GM23338 (cell line): ENCODE data around the gene FRK. TPM values are rescaled to one million over a fixed set of nuclear protein-coding genes. Genes with fewer than 3 reads are reported as not detected.

Experiments used
- ATAC-seq: fragments of 200-7000 bp; cut with Tn5 transposase; 3 replicates; pipeline ENCODE4 v1.9.1; 2020
- DNase-seq: peaks from one replicate; pipeline ENCODE4 v3.0.0-alpha.2; 2015; ENCODE audit warnings: low spot score
- H2AFZ ChIP-seq: fragments of 200-600 bp; sonication (generic); 2 replicates; pipeline ENCODE4 v1.8.0; 2016; ENCODE audit warnings: antibody characterized with exemption, mild to moderate bottlenecking, moderate library complexity
- H3F3A ChIP-seq: fragments of 200-600 bp; sonication (generic); replicated peaks from 2 replicates; pipeline ENCODE4 v1.8.0; 2017; ENCODE audit warnings: antibody characterized with exemption, mixed run types, low read depth
- H3K27ac ChIP-seq: fragments of 200-600 bp; sonication (generic); 2 replicates; pipeline ENCODE4 v1.6.1; 2016; ENCODE audit warnings: low read depth
- H3K27me3 ChIP-seq: fragments of 200-600 bp; sonication (generic); 2 replicates; pipeline ENCODE4 v1.8.0; 2016; ENCODE audit warnings: mild to moderate bottlenecking, mixed run types, moderate library complexity; ENCODE audit not compliant: insufficient read depth
- H3K36me3 ChIP-seq: fragments of 200-600 bp; sonication (generic); 2 replicates; pipeline ENCODE4 v1.8.0; 2016; ENCODE audit warnings: mild to moderate bottlenecking; ENCODE audit not compliant: insufficient read depth
- H3K4me1 ChIP-seq: fragments of 200-600 bp; sonication (generic); 2 replicates; pipeline ENCODE4 v1.8.0; 2016; ENCODE audit warnings: mild to moderate bottlenecking, moderate library complexity; ENCODE audit not compliant: insufficient read depth
- H3K4me2 ChIP-seq: fragments of 200-600 bp; sonication (generic); 2 replicates; pipeline ENCODE4 v1.7.1; 2017; ENCODE audit warnings: mixed run types
- H3K4me3 ChIP-seq: fragments of 200-600 bp; sonication (generic); 2 replicates; pipeline ENCODE4 v1.6.1; 2016; ENCODE audit warnings: mixed run types
- H3K79me2 ChIP-seq: fragments of 200-600 bp; sonication (generic); replicated peaks from 2 replicates; pipeline ENCODE4 v1.8.0; 2017; ENCODE audit warnings: mild to moderate bottlenecking; ENCODE audit not compliant: insufficient read depth
- H3K9me2 ChIP-seq: fragments of 200-600 bp; sonication (generic); 2 replicates; pipeline ENCODE4 v1.8.0; 2017; ENCODE audit not compliant: insufficient read depth
- H4K20me1 ChIP-seq: fragments of 200-600 bp; sonication (generic); replicated peaks from 2 replicates; pipeline ENCODE4 v1.8.0; 2017; ENCODE audit warnings: mild to moderate bottlenecking; ENCODE audit not compliant: insufficient read depth
- H3K27ac Mint-ChIP-seq: 2 replicates; pipeline ENCODE4 v1.8.0; 2020; ENCODE audit warnings: inconsistent platforms, mild to moderate bottlenecking, moderate library complexity, mixed read lengths
- H3K27me3 Mint-ChIP-seq: 3 replicates; pipeline ENCODE4 v1.8.0; 2022; ENCODE audit warnings: low read depth, mild to moderate bottlenecking, moderate library complexity, mixed read lengths, inconsistent platforms; ENCODE audit not compliant: insufficient read depth, poor library complexity
- H3K36me3 Mint-ChIP-seq: 3 replicates; pipeline ENCODE4 v1.8.0; 2021; ENCODE audit warnings: low read depth, mild to moderate bottlenecking, inconsistent platforms, moderate library complexity, mixed read lengths
- H3K4me1 Mint-ChIP-seq: 3 replicates; pipeline ENCODE4 v1.8.0; 2020; ENCODE audit warnings: mild to moderate bottlenecking, inconsistent platforms, mixed read lengths
- H3K4me3 Mint-ChIP-seq: 3 replicates; pipeline ENCODE4 v1.8.0; 2021; ENCODE audit warnings: moderate library complexity, mild to moderate bottlenecking, inconsistent platforms, mixed read lengths
- H3K9me3 Mint-ChIP-seq: 3 replicates; pipeline ENCODE4 v1.8.0; 2020; ENCODE audit warnings: moderate library complexity, mild to moderate bottlenecking, inconsistent platforms, mixed read lengths
- CREB1 ChIP-seq: fragments of 250-450 bp; sonication (Bioruptor Pico); IDR thresholded peaks from 2 replicates; pipeline ENCODE4 v1.5.0; 2020; ENCODE audit warnings: low read depth, mild to moderate bottlenecking, moderate library complexity
- EZH2phosphoT487 ChIP-seq: fragments of 200-600 bp; sonication (generic); IDR thresholded peaks from one replicate; pipeline ENCODE4 v1.8.1; 2018; ENCODE audit warnings: antibody characterized with exemption; ENCODE audit not compliant: unreplicated experiment
- JUNB ChIP-seq: IDR thresholded peaks from one replicate; pipeline ENCODE4 v1.6.1; 2016; ENCODE audit warnings: antibody characterized with exemption; ENCODE audit not compliant: unreplicated experiment
- POLR2AphosphoS5 ChIP-seq: IDR thresholded peaks from 2 replicates; pipeline ENCODE4 v1.6.1; 2016; ENCODE audit warnings: antibody characterized with exemption, low read depth
- ZNF114 ChIP-seq: fragments of 250-450 bp; sonication (Bioruptor Pico); IDR thresholded peaks from 2 replicates; pipeline ENCODE4 v1.5.0; 2020; ENCODE audit warnings: mild to moderate bottlenecking, moderate library complexity
- ZNF331 ChIP-seq: fragments of 250-450 bp; sonication (Bioruptor Pico); IDR thresholded peaks from 2 replicates; pipeline ENCODE4 v1.5.0; 2020; ENCODE audit warnings: low read depth, mild to moderate bottlenecking, moderate library complexity
- ZNF462 ChIP-seq: fragments of 250-450 bp; sonication (Bioruptor Pico); IDR thresholded peaks from 2 replicates; pipeline ENCODE4 v1.5.0; 2020; ENCODE audit warnings: mild to moderate bottlenecking, moderate library complexity
- polyA plus RNA-seq: library from polyadenylated mRNA; unstranded; fragments of >200 nt; fragmentation: Nextera tagmentation; extraction: Ambion mirVana; gene quantifications from 2 replicates; pipeline ENCODE4 v1.2.1, GENCODE V29; 2016
- total RNA-seq: library from RNA; depleted of rRNA; stranded (reverse); fragments of >200 nt; shearing (Covaris generic); gene quantifications from 2 replicates; pipeline ENCODE4 v1.2.3, GENCODE V29; 2014
- TF ChIP-seq, protein P1 (sequence below): IDR thresholded peaks from one replicate; pipeline ENCODE4 v1.6.1; 2018; ENCODE audit warnings: antibody characterized with exemption; ENCODE audit not compliant: unreplicated experiment
- TF ChIP-seq, protein P2 (sequence below), 2 experiments: fragments of 200-600 bp in 1 of 2; sonication (generic) in 1 of 2; conservative IDR thresholded peaks; 2 replicates each; pipeline versions ENCODE4 v1.5.1 to v1.6.1; 2016 to 2017; ENCODE audit warnings: antibody characterized with exemption in 2 of 2, low read depth in 2 of 2, mild to moderate bottlenecking in 2 of 2, moderate library complexity in 1 of 2

The FRK gene
- total and polyA plus RNA-seq, 2 experiments from 2014 or later: 0.06 to 0.24 TPM

DNA sequence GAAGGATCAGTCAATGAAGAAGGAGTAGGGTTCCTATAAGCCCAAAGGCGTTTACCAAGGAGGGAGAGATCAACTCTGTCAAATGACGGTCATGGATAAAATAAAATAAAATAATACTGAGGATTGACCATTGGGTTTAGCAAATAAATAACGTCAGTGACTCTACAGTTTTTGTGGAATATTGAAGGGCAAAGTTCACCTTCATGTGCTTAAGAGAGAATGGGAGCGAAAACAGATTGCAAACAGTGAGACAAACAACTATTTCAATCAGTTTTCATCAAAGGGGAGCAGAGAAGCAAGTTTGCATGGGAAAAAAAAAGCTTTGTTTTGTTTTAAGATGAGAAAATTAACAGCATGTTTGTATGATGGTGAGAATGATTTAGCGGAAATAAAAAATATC lies 22.4 kb upstream of the FRK start (continued):
- TF ChIP-seq JUNB: no peak
- no peak for TF ChIP-seq ZNF331 (CRISPR knock-in tag)
- no peak for TF ChIP-seq CREB1 (CRISPR knock-in tag)
- no peak for TF ChIP-seq EZH2phosphoT487
- TF ChIP-seq ZNF114 (CRISPR knock-in tag): no peak
- TF ChIP-seq POLR2AphosphoS5: no peak

DNA sequence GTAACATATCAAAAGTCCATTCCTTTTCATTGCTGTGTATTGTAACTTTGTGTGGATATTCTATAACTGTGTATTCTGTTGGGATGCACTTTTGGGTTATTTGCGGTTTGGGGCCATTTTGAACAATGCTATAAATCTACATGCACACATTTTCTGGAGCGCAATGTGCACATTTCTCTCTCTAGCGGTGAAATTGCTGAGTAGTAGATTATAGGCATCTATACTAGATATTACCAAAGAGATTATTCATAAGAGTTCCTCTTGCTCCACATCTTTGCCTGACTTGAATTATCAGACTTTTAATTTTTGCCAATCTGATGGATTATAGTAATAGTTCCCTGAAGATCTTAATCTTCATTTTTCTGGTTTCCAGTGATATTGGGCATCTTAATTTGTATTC lies 18.3 kb upstream of the FRK start:
- Histone ChIP-seq H3K4me3 (no peak overlapping the region), H3K27me3 (no peaks in the 10 kb centered on the region), H3K27ac (no peak overlapping the region), H2AFZ (no peak overlapping the region), H3K79me2 (no peaks in the 10 kb centered on the region), H3K4me1 (no peaks in the 10 kb centered on the region), H3K9me2 (no peaks in the 10 kb centered on the region), H4K20me1 (no peaks in the 10 kb centered on the region), H3F3A (no peaks in the 10 kb centered on the region), H3K4me2 (no peak overlapping the region), H3K36me3 (no peaks in the 10 kb centered on the region)
- DNase-seq (no peak), ATAC-seq (no peak)
- H3K4me1 Mint-ChIP-seq: peaks cover 5% of the 10 kb centered on the region; the same call in 2 of the 3 replicates
- no peaks in the 10 kb centered on the region for H3K36me3 Mint-ChIP-seq
- H3K27me3 Mint-ChIP-seq: peaks cover 1% of the 10 kb centered on the region
- TF ChIP-seq EZH2phosphoT487: no peak
- TF ChIP-seq JUNB: no peak
- no peak for TF ChIP-seq ZNF462 (CRISPR knock-in tag)
- TF ChIP-seq, protein P1, sequence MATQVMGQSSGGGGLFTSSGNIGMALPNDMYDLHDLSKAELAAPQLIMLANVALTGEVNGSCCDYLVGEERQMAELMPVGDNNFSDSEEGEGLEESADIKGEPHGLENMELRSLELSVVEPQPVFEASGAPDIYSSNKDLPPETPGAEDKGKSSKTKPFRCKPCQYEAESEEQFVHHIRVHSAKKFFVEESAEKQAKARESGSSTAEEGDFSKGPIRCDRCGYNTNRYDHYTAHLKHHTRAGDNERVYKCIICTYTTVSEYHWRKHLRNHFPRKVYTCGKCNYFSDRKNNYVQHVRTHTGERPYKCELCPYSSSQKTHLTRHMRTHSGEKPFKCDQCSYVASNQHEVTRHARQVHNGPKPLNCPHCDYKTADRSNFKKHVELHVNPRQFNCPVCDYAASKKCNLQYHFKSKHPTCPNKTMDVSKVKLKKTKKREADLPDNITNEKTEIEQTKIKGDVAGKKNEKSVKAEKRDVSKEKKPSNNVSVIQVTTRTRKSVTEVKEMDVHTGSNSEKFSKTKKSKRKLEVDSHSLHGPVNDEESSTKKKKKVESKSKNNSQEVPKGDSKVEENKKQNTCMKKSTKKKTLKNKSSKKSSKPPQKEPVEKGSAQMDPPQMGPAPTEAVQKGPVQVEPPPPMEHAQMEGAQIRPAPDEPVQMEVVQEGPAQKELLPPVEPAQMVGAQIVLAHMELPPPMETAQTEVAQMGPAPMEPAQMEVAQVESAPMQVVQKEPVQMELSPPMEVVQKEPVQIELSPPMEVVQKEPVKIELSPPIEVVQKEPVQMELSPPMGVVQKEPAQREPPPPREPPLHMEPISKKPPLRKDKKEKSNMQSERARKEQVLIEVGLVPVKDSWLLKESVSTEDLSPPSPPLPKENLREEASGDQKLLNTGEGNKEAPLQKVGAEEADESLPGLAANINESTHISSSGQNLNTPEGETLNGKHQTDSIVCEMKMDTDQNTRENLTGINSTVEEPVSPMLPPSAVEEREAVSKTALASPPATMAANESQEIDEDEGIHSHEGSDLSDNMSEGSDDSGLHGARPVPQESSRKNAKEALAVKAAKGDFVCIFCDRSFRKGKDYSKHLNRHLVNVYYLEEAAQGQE: no peak
- TF ChIP-seq, protein P2, sequence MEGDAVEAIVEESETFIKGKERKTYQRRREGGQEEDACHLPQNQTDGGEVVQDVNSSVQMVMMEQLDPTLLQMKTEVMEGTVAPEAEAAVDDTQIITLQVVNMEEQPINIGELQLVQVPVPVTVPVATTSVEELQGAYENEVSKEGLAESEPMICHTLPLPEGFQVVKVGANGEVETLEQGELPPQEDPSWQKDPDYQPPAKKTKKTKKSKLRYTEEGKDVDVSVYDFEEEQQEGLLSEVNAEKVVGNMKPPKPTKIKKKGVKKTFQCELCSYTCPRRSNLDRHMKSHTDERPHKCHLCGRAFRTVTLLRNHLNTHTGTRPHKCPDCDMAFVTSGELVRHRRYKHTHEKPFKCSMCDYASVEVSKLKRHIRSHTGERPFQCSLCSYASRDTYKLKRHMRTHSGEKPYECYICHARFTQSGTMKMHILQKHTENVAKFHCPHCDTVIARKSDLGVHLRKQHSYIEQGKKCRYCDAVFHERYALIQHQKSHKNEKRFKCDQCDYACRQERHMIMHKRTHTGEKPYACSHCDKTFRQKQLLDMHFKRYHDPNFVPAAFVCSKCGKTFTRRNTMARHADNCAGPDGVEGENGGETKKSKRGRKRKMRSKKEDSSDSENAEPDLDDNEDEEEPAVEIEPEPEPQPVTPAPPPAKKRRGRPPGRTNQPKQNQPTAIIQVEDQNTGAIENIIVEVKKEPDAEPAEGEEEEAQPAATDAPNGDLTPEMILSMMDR (conservative IDR thresholded peaks at IDR 0.05; ENCODE audit: low read depth in 2 of 2): no peak
- no peak overlapping the region for H3K27ac Mint-ChIP-seq
- H3K4me3 Mint-ChIP-seq: no peak overlapping the region
- no peaks in the 10 kb centered on the region for H3K9me3 Mint-ChIP-seq
